Stimulated activated CD8-positive, alpha-beta memory T cell treated with anti-CD3 and anti-CD28 coated beads, Interleukin-15, amount 100 ng/mL, for 4 hours (primary cell): Measurements from ENCODE around the gene PIMREG.

Experiments used
- DNase-seq, 2 donors: peaks; one replicate each; pipeline ENCODE4 v3.0.0-alpha.2; 2020; ENCODE audit warnings: low read depth in 2 of 2

The PIMREG gene

GRCh38 chr17:6461792-6462524 is 17.7 kb downstream of the PIMREG start:
- no peak for DNase-seq

GRCh38 chr17:6462692-6463091 is 18.4 kb downstream of the PIMREG start:
- DNase-seq, result no peak

- no peak for DNase-seq
These were observed 19.6 kb downstream of the PIMREG start for GRCh38 chr17:6463616-6464445.

GRCh38 chr17:6464446-6465041 is 20.3 kb downstream of the PIMREG start:
- no peak for DNase-seq

- DNase-seq, result no peak
These were observed 21.1 kb downstream of the PIMREG start for GRCh38 chr17:6465206-6466003.

GRCh38 chr17:6467567-6467966 is 23.3 kb downstream of the PIMREG start:
- DNase-seq, result no peak

GRCh38 chr17:6468051-6468790 is 24.0 kb downstream of the PIMREG start:
- DNase-seq, result no peak

- no peak for DNase-seq
These were observed 26.0 kb downstream of the PIMREG start for GRCh38 chr17:6470146-6470718.

GRCh38 chr17:6470751-6471521 is 26.7 kb downstream of the PIMREG start:
- DNase-seq, result no peak

- DNase-seq, result no peak
These were observed 27.5 kb downstream of the PIMREG start for GRCh38 chr17:6471531-6472465.

GRCh38 chr17:6472517-6472916 is 28.3 kb downstream of the PIMREG start:
- DNase-seq, result no peak

- DNase-seq, result peak; percentile 23 to 32
These were observed 29.0 kb downstream of the PIMREG start for GRCh38 chr17:6473128-6473767.

- DNase-seq, result no peak
These were observed 30.1 kb downstream of the PIMREG start for GRCh38 chr17:6474376-6474775.

- no peak for DNase-seq
These were observed 30.7 kb downstream of the PIMREG start for GRCh38 chr17:6474906-6475305.

- DNase-seq, result no peak
These were observed 31.2 kb downstream of the PIMREG start for GRCh38 chr17:6475411-6475810.

GRCh38 chr17:6476076-6476809 is 32.0 kb downstream of the PIMREG start:
- DNase-seq, result no peak

- no peak for DNase-seq
These were observed 32.5 kb downstream of the PIMREG start for GRCh38 chr17:6476810-6477179.
